Right lobe of liver (tissue), 6 donors: ENCODE measurements around the gene LPIN2. TPM values are rescaled to one million over a fixed set of nuclear protein-coding genes. Genes with fewer than 3 reads are reported as not detected.
"Not testable (repeated sequence)": the region's sequence is repeated elsewhere in the genome, so short reads cannot be mapped to it uniquely, and the experiment has no call there.

Experiments used
- ATAC-seq, 4 donors: fragments of 200-7000 bp; cut with Tn5 transposase; one replicate each; pipeline ENCODE4 v1.9.1; 2020; ENCODE audit warnings: mild to moderate bottlenecking in 4 of 4, moderate library complexity in 4 of 4
- DNase-seq, 3 donors: peaks; one replicate each; pipeline ENCODE4 v3.0.0-alpha.2; 2020
- H3K27ac ChIP-seq, 3 donors: fragments of 200-600 bp; one replicate each; pipeline ENCODE4 v1.8.0; 2022
- H3K27me3 ChIP-seq, 2 donors: fragments of 200-600 bp; one replicate each; pipeline ENCODE4 v1.8.0; 2022
- H3K36me3 ChIP-seq, 4 donors: fragments of 200-600 bp; sonication (generic) in 1 of 4; one replicate each; pipeline versions ENCODE4 v1.5.1 to v1.8.0; 2017 to 2022; ENCODE audit warnings: control low read depth in 1 of 4
- H3K4me1 ChIP-seq, 4 donors: fragments of 200-600 bp; sonication (generic) in 1 of 4; one replicate each; pipeline versions ENCODE4 v1.5.1 to v1.8.0; 2017 to 2022; ENCODE audit warnings: control low read depth in 1 of 4
- H3K4me3 ChIP-seq, 3 donors: fragments of 200-600 bp; one replicate each; pipeline ENCODE4 v1.8.0; 2022
- H3K9me3 ChIP-seq, 4 donors: fragments of 200-600 bp; sonication (generic) in 1 of 4; one replicate each; pipeline versions ENCODE4 v1.5.1 to v1.8.0; 2017 to 2022; ENCODE audit warnings: control low read depth in 1 of 4
- CTCF ChIP-seq, 4 donors: fragments of 200-600 bp in 3 of 4; fragments of 450-650 bp in 1 of 4; IDR thresholded peaks; one replicate each; pipeline versions ENCODE4 v1.5.1 to v1.8.0; 2016 to 2022; ENCODE audit warnings: antibody characterized with exemption in 4 of 4, mild to moderate bottlenecking in 2 of 4
- POLR2A ChIP-seq: fragments of 450-650 bp; IDR thresholded peaks from one replicate; pipeline ENCODE4 v1.6.1; 2017; ENCODE audit warnings: antibody characterized with exemption, mild to moderate bottlenecking
- WGBS: methylation state at CpG from one replicate; pipeline ENCODE4 v1.1.6; 2018; ENCODE audit warnings: low coverage, low lambda C conversion rate; ENCODE audit not compliant: insufficient coverage; ENCODE audit errors: missing lambda C conversion rate; 5-methylcytosine and 5-hydroxymethylcytosine counted together
- intact Hi-C, 2 donors: fragments of 100-400 bp; cut with DNase I; formaldehyde crosslinking; loops; one replicate each; pipeline versions ENCODE4 v1.11.2 to v1.14.1; 2022
- total RNA-seq, 6 experiments: library from RNA; depleted of rRNA in 2 of 6; stranded (reverse); fragments of >200 nt in 2 of 6; fragmentation: NEBNext Ultra II Directional in 3 of 6; extraction: Animal tissue kit (Norgen Biotek cat#: 25700) in 3 of 6; gene quantifications; one replicate each; pipeline versions ENCODE4 v1.1.0 to v1.2.4, GENCODE V29; 2016 to 2023
- donor health status: DM: no; HTN: yes; CAD: no.
- donor health status: DM: no; HTN: no; CAD: no.
- donor health status: DM: no; HTN: no; CAD: no.
- donor health status: DM: no; HTN: yes; CAD: no.
- donor health status: DM: no; HTN: yes; CAD: no.

Gene LPIN2
- total RNA-seq, 6 experiments from 2014 or later: 64.9 to 175 (median 150) TPM

GRCh38 chr18:3051718-3052410 lies 38.9 kb upstream of the LPIN2 start:
- no peaks in the 10 kb centered on the region for H3K36me3 ChIP-seq
- no peak overlapping the region for H3K4me3 ChIP-seq
- H3K4me1 ChIP-seq: peaks cover 0 to 11% (median 5%) of the 10 kb centered on the region in 4 donors
- no peaks in the 10 kb centered on the region for H3K27me3 ChIP-seq
- DNase-seq (peak in 1 of 3 donors; percentile 56), ATAC-seq (peak; percentile 87 to 98 (median 91))
- peak overlapping the region in 1 of 3 donors; percentile 60 for H3K27ac ChIP-seq
- TF ChIP-seq CTCF (IDR thresholded peaks at IDR 0.05) (no peak), POLR2A (no peak)
- WGBS: 48% methylated on average over 8 of the region's 8 CpGs
- intact Hi-C loops: no loop called here
- no peaks in the 10 kb centered on the region for H3K9me3 ChIP-seq

- H3K27ac ChIP-seq, H3K27me3 ChIP-seq, H3K9me3 ChIP-seq, H3K4me3 ChIP-seq, DNase-seq, H3K36me3 ChIP-seq, intact Hi-C loops, ATAC-seq: not testable (repeated sequence)
- H3K4me1 ChIP-seq: peaks cover 0 to 18% (median 8%) of the 10 kb centered on the region in 4 donors
- 64% methylated on average over 2 of the region's 8 CpGs for WGBS
Observed at GRCh38 chr18:3049897-3050454, 37.0 kb upstream of the LPIN2 start.

- no peaks in the 10 kb centered on the region for H3K27me3 ChIP-seq
- H3K4me1 ChIP-seq: peaks cover 0 to 20% (median 8%) of the 10 kb centered on the region in 4 donors
- DNase-seq (peak in 1 of 3 donors; percentile 22), ATAC-seq (no peak)
- no peak for TF ChIP-seq CTCF (IDR thresholded peaks at IDR 0.05)
- no peak for TF ChIP-seq POLR2A
- intact Hi-C loops: no loop called here
- H3K27ac ChIP-seq: no peak overlapping the region
- H3K36me3 ChIP-seq: no peaks in the 10 kb centered on the region
- H3K9me3 ChIP-seq: no peaks in the 10 kb centered on the region
- H3K4me3 ChIP-seq: no peak overlapping the region
- WGBS: 86% methylated on average over 3 of the region's 3 CpGs
Observed at GRCh38 chr18:3048820-3049349, 35.9 kb upstream of the LPIN2 start.

GRCh38 chr18:3048121-3048520 lies 35.2 kb upstream of the LPIN2 start:
- WGBS: 32% methylated on average over 6 of the region's 6 CpGs

More at GRCh38 chr18:3048121-3048520, 35.2 kb upstream of the LPIN2 start:
- ATAC-seq: peak in 1 of 4 donors; percentile 26
- TF ChIP-seq CTCF (IDR thresholded peaks at IDR 0.05): no peak
- no peak for TF ChIP-seq POLR2A
- Histone ChIP-seq H3K9me3 (no peaks in the 10 kb centered on the region), H3K4me1 (peaks cover 0 to 20% (median 8%) of the 10 kb centered on the region in 4 donors), H3K36me3 (no peaks in the 10 kb centered on the region), H3K27ac (no peak overlapping the region), H3K4me3 (no peak overlapping the region), H3K27me3 (no peaks in the 10 kb centered on the region)
- peak in 1 of 3 donors; percentile 40 for DNase-seq
- intact Hi-C loops: no loop called here
